PC-9 (cell line): ENCODE results near the gene SPPL3. TPM values are rescaled to one million over a fixed set of nuclear protein-coding genes. Genes with fewer than 3 reads are reported as not detected.

Experiments
- BruUV-seq: library from RNA; stranded (reverse); fragments of 400-500 nt; replicated peaks from 2 replicates; lab custom pipeline; 2021; lab: Mats Ljungman, UMichigan
- CTCF ChIA-PET: fragments of 300-600 bp; sonication (Branson Sonifier 250); formaldehyde crosslinking; loops from one replicate; lab custom pipeline; 2022; ENCODE audit warnings: antibody characterized with exemption; lab: Charles Lee
- POLR2A ChIA-PET: fragments of 300-600 bp; sonication (Branson Sonifier 250); formaldehyde crosslinking; loops from one replicate; lab custom pipeline; 2022; ENCODE audit warnings: antibody characterized with exemption; ENCODE audit not compliant: unreplicated experiment; lab: Charles Lee
- DNase-seq, 2 experiments: peaks; one replicate each; pipeline versions ENCODE4 v3.0.0 to v3.0.0-alpha.2; 2015 to 2022; ENCODE audit warnings: mixed read lengths in 1 of 2
- H2AFZ ChIP-seq: fragments of 200-600 bp; sonication (generic); 2 replicates; pipeline ENCODE4 v1.8.1; 2017; ENCODE audit warnings: antibody characterized with exemption
- H3F3A ChIP-seq: fragments of 200-600 bp; sonication (generic); 2 replicates; pipeline ENCODE4 v1.8.1; 2017; ENCODE audit warnings: antibody characterized with exemption, mild to moderate bottlenecking, low read depth; ENCODE audit not compliant: insufficient read depth
- H3K27ac ChIP-seq: fragments of 200-600 bp; sonication (generic); 2 replicates; pipeline ENCODE4 v1.6.1; 2016; ENCODE audit warnings: mixed run types
- H3K27me3 ChIP-seq: fragments of 200-600 bp; sonication (generic); 2 replicates; pipeline ENCODE4 v1.6.1; 2016; ENCODE audit warnings: low read depth, mixed run types; ENCODE audit not compliant: insufficient read depth
- H3K36me3 ChIP-seq: fragments of 200-600 bp; sonication (generic); 2 replicates; pipeline ENCODE4 v1.6.1; 2016; ENCODE audit warnings: low read depth, mixed run types
- H3K4me1 ChIP-seq: fragments of 200-600 bp; sonication (generic); replicated peaks from 2 replicates; pipeline ENCODE4 v1.6.1; 2016; ENCODE audit warnings: mixed run types; ENCODE audit not compliant: insufficient read depth
- H3K4me2 ChIP-seq: fragments of 200-600 bp; sonication (generic); 2 replicates; pipeline ENCODE4 v1.6.1; 2017; ENCODE audit warnings: mixed run types
- H3K4me3 ChIP-seq: fragments of 200-600 bp; sonication (generic); 2 replicates; pipeline ENCODE4 v1.6.1; 2016; ENCODE audit warnings: mixed run types
- H3K79me2 ChIP-seq: fragments of 200-600 bp; sonication (generic); 2 replicates; pipeline ENCODE4 v1.6.1; 2017; ENCODE audit warnings: low read depth, mixed run types
- H3K9me2 ChIP-seq: fragments of 200-600 bp; sonication (generic); 2 replicates; pipeline ENCODE4 v1.8.1; 2017; ENCODE audit warnings: mild to moderate bottlenecking; ENCODE audit not compliant: insufficient read depth
- H3K9me3 ChIP-seq: fragments of 200-600 bp; sonication (generic); 2 replicates; pipeline ENCODE4 v1.8.1; 2016; ENCODE audit warnings: low read depth; ENCODE audit not compliant: insufficient read depth
- H4K20me1 ChIP-seq: fragments of 200-600 bp; sonication (generic); 2 replicates; pipeline ENCODE4 v1.8.1; 2017; ENCODE audit not compliant: insufficient read depth
- EZH2 ChIP-seq: fragments of 200-600 bp; sonication (generic); IDR thresholded peaks from 2 replicates; pipeline ENCODE4 v1.8.0; 2017; ENCODE audit warnings: antibody characterized with exemption, low read depth
- intact Hi-C: fragments of 100-400 bp; cut with micrococcal nuclease; formaldehyde crosslinking; loops from one replicate; pipeline ENCODE4 v1.10.0; 2022; ENCODE audit not compliant: unreplicated experiment
- total RNA-seq: library from RNA; stranded (reverse); gene quantifications from 2 replicates; pipeline ENCODE4 v1.2.3, GENCODE V29; 2021
- TF ChIP-seq, protein P1 (sequence below): fragments of 200-600 bp; sonication (generic); conservative IDR thresholded peaks from 2 replicates; pipeline ENCODE4 v1.6.1; 2017; ENCODE audit warnings: mixed run types, antibody characterized with exemption, mild to moderate bottlenecking, moderate library complexity

Gene SPPL3
- total RNA-seq, 1 experiment from 2014 or later = 44.7 TPM

GRCh38 chr12:120855823-120856588 is 48.2 kb downstream of the SPPL3 start:
- Histone ChIP-seq H3K36me3 (no peaks in the 10 kb centered on the region), H3K4me3 (no peak overlapping the region), H3K4me1 (no peaks in the 10 kb centered on the region), H3K27me3 (no peaks in the 10 kb centered on the region), H4K20me1 (peaks cover 28% of the 10 kb centered on the region), H3K9me3 (no peaks in the 10 kb centered on the region), H2AFZ (no peak overlapping the region), H3F3A (0 out of 2 replicates have a peak, but pooled peaks cover 1% of the 10 kb centered on the region), H3K9me2 (no peaks in the 10 kb centered on the region), H3K4me2 (no peak overlapping the region), H3K79me2 (peaks cover 37% of the 10 kb centered on the region), H3K27ac (no peak overlapping the region)
- BruUV-seq = no TSS peak
- ChIA-PET POLR2A (no interaction called here), CTCF (interaction anchor here (1.8 kb wide), 1 partner anchor 116 kb away, joined by 6 read pairs; no protein-coding TSS in a partner anchor)
- TF ChIP-seq EZH2 = no peak
- TF ChIP-seq, protein P1, sequence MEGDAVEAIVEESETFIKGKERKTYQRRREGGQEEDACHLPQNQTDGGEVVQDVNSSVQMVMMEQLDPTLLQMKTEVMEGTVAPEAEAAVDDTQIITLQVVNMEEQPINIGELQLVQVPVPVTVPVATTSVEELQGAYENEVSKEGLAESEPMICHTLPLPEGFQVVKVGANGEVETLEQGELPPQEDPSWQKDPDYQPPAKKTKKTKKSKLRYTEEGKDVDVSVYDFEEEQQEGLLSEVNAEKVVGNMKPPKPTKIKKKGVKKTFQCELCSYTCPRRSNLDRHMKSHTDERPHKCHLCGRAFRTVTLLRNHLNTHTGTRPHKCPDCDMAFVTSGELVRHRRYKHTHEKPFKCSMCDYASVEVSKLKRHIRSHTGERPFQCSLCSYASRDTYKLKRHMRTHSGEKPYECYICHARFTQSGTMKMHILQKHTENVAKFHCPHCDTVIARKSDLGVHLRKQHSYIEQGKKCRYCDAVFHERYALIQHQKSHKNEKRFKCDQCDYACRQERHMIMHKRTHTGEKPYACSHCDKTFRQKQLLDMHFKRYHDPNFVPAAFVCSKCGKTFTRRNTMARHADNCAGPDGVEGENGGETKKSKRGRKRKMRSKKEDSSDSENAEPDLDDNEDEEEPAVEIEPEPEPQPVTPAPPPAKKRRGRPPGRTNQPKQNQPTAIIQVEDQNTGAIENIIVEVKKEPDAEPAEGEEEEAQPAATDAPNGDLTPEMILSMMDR = no peak
- no peak for DNase-seq
- intact Hi-C loops = loop anchor here (5.0 kb wide), 1 partner anchor 144 kb away; the partner anchor contains the start of gene UNC119B

- Histone ChIP-seq H3K36me3 (no peaks in the 10 kb centered on the region), H3K4me1 (peaks cover 11% of the 10 kb centered on the region), H3K9me3 (no peaks in the 10 kb centered on the region), H2AFZ (no peak overlapping the region), H3F3A (peaks cover 13% of the 10 kb centered on the region; the same call in 1 of the 2 replicates), H3K9me2 (no peaks in the 10 kb centered on the region), H3K27ac (no peak overlapping the region), H3K27me3 (no peaks in the 10 kb centered on the region), H4K20me1 (peaks cover 22% of the 10 kb centered on the region), H3K4me2 (no peak overlapping the region), H3K4me3 (no peak overlapping the region), H3K79me2 (peaks cover 41% of the 10 kb centered on the region)
- ChIA-PET POLR2A (no interaction called here), CTCF (interaction anchor here (0.6 kb wide), 1 partner anchor 93 kb away, joined by 3 read pairs; no protein-coding TSS in a partner anchor)
- DNase-seq = no peak
- TF ChIP-seq, protein P1 = no peak
- TF ChIP-seq EZH2 = no peak
- intact Hi-C loops = loop anchor here (5.0 kb wide), 1 partner anchor 143 kb away; the partner anchor contains the start of gene UNC119B
- no TSS peak for BruUV-seq
These were observed 49.4 kb downstream of the SPPL3 start for GRCh38 chr12:120854804-120855203.

DNA sequence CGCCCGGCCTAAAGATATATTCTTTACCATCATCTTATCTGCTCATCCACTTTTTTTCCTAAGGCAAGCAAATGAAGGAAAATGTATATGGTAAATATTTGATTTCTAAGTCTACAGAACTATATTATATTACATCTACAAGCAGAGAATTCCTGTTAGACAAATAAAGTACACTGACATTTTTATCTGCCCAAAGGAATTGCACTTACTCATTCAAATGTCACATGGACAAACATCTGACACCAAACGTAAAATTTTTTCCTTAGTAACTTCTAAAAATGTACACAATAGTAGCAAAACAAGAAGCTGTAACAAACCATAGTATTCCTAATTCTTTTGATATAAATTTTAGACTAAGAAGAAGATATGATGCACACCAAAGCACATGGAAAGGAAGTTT is 51.0 kb downstream of the SPPL3 start:
- Histone ChIP-seq H3K4me2 (no peak overlapping the region), H3K4me3 (no peak overlapping the region), H3K9me3 (no peaks in the 10 kb centered on the region), H3K4me1 (peaks cover 16% of the 10 kb centered on the region), H4K20me1 (peaks cover 26% of the 10 kb centered on the region), H3K9me2 (no peaks in the 10 kb centered on the region), H3K27ac (no peak overlapping the region), H3K27me3 (no peaks in the 10 kb centered on the region), H2AFZ (no peak overlapping the region), H3F3A (peaks cover 16% of the 10 kb centered on the region), H3K79me2 (peaks cover 53% of the 10 kb centered on the region), H3K36me3 (no peaks in the 10 kb centered on the region)
- no peak for DNase-seq
- ChIA-PET CTCF (no interaction called here), POLR2A (no interaction called here)
- intact Hi-C loops = no loop called here
- no peak for TF ChIP-seq EZH2
- TF ChIP-seq, protein P1 = no peak
- no TSS peak for BruUV-seq
